ENCODE measurements around the gene ASAP2.

GRCh38 chr2:9269295-9269694 is 62.7 kb downstream of the ASAP2 start:
- no peak for TF ChIP-seq CTCF (IDR thresholded peaks at IDR 0.05)
- TF ChIP-seq POLR2A (IDR thresholded peaks at IDR 0.05) = no peak
- no peak for TF ChIP-seq POLR2AphosphoS5 (IDR thresholded peaks at IDR 0.05)
- no peak for TF ChIP-seq EP300 (IDR thresholded peaks at IDR 0.05)
